HG02610 (cell line): ENCODE measurements around the gene PRKAG2.

Source experiments
- ATAC-seq: cut with Tn5 transposase; IDR thresholded peaks from one replicate; pipeline ENCODE4 v1.9.1; 2021; ENCODE audit warnings: mild to moderate bottlenecking, moderate library complexity; ENCODE audit not compliant: unreplicated experiment

PRKAG2 gene

GRCh38 chr7:151663382-151664100, 213.4 kb downstream of the PRKAG2 start:
- no peak for ATAC-seq

GRCh38 chr7:151662251-151662826, 214.6 kb downstream of the PRKAG2 start:
- no peak for ATAC-seq

GRCh38 chr7:151661587-151661986, 215.3 kb downstream of the PRKAG2 start:
- no peak for ATAC-seq

- no peak for ATAC-seq
Measured at GRCh38 chr7:151660141-151660540, 216.8 kb downstream of the PRKAG2 start.

- no peak for ATAC-seq
Measured at GRCh38 chr7:151659219-151659618, 217.7 kb downstream of the PRKAG2 start.

- ATAC-seq, result no peak
Measured at GRCh38 chr7:151658778-151659177, 218.1 kb downstream of the PRKAG2 start.

- no peak for ATAC-seq
Measured at GRCh38 chr7:151657173-151657572, 219.7 kb downstream of the PRKAG2 start.

GRCh38 chr7:151655555-151655954, 221.4 kb downstream of the PRKAG2 start:
- ATAC-seq, result no peak

GRCh38 chr7:151652111-151652510, 224.8 kb downstream of the PRKAG2 start:
- no peak for ATAC-seq

- ATAC-seq, result no peak
Measured at GRCh38 chr7:151650161-151650560, 226.8 kb downstream of the PRKAG2 start.

GRCh38 chr7:151648429-151648828, 228.5 kb downstream of the PRKAG2 start:
- no peak for ATAC-seq

GRCh38 chr7:151647874-151648273, 229.0 kb downstream of the PRKAG2 start:
- ATAC-seq, result no peak

GRCh38 chr7:151647006-151647405, 229.9 kb downstream of the PRKAG2 start:
- ATAC-seq, result no peak

- ATAC-seq, result no peak
Measured at GRCh38 chr7:151645311-151645710, 231.6 kb downstream of the PRKAG2 start.

- ATAC-seq, result no peak
Measured at GRCh38 chr7:151644554-151644953, 232.4 kb downstream of the PRKAG2 start.

GRCh38 chr7:151642746-151643145, 234.2 kb downstream of the PRKAG2 start:
- ATAC-seq, result no peak

GRCh38 chr7:151641587-151641986, 235.3 kb downstream of the PRKAG2 start:
- no peak for ATAC-seq

GRCh38 chr7:151637781-151638261, 239.1 kb downstream of the PRKAG2 start:
- no peak for ATAC-seq

- no peak for ATAC-seq
Measured at GRCh38 chr7:151634643-151635042, 242.3 kb downstream of the PRKAG2 start.

- ATAC-seq, result no peak
Measured at GRCh38 chr7:151633516-151633812, 243.5 kb downstream of the PRKAG2 start.

GRCh38 chr7:151632750-151633515, 244.0 kb downstream of the PRKAG2 start:
- ATAC-seq, result peak; percentile 61
